AG04449 (cell line): ENCODE measurements around the gene ALPK1.

Source experiments
- CTCF ChIA-PET: fragments of 350-600 bp; formaldehyde crosslinking; extraction: SDS; loops from one replicate; lab custom pipeline; 2021; ENCODE audit warnings: antibody characterized with exemption; lab: Yijun Ruan, JAX
- POLR2A ChIA-PET: fragments of 400-600, 350-600 bp; formaldehyde crosslinking; extraction: SDS; loops from one replicate; lab custom pipeline; 2020; ENCODE audit warnings: antibody characterized with exemption, inconsistent platforms; lab: Yijun Ruan, JAX
- DNase-seq: peaks from one replicate; pipeline ENCODE4 v3.0.0-alpha.2; 2010; ENCODE audit warnings: low read depth, low spot score
- H3K4me3 ChIP-seq: 2 replicates; pipeline ENCODE4 v1.5.1; 2011; ENCODE audit warnings: low read depth, mild to moderate bottlenecking, control low read depth, low read length
- CTCF ChIP-seq: IDR thresholded peaks from one replicate; pipeline ENCODE4 v1.5.1; 2011; ENCODE audit warnings: mild to moderate bottlenecking, moderate library complexity, low read length, control low read depth, inconsistent platforms; ENCODE audit not compliant: insufficient read depth; ENCODE audit errors: missing control alignments

ALPK1 gene

GRCh38 chr4:112312610-112313239 is 15.6 kb downstream of the ALPK1 start:
- TF ChIP-seq CTCF, result no peak
- DNase-seq, result no peak
- no peak overlapping the region for H3K4me3 ChIP-seq
- ChIA-PET POLR2A (no interaction called here), CTCF (interaction anchor here (6.3 kb wide), 1 partner anchor 8 kb away, joined by 46 read pairs; no protein-coding TSS in a partner anchor)

DNA sequence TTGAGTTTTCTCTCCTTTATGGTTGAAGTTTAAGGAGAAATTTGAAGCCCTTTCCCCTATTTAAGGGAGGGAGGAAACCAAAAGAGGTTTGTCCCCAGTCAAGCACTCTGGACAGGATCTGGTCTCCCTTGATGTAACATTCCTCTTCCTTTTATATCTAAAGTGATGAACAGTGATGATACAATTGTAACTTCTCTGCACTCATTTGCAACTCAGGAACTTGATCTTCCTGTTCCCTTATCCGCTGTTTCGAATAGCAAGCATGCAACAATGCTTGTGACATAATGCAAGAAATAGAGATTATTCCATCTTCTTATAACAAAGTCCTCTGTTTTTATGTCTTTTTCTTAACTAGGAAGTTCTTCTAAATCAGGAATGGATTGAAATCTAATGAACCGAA is 18.3 kb downstream of the ALPK1 start:
- POLR2A ChIA-PET, result no interaction called here

DNA sequence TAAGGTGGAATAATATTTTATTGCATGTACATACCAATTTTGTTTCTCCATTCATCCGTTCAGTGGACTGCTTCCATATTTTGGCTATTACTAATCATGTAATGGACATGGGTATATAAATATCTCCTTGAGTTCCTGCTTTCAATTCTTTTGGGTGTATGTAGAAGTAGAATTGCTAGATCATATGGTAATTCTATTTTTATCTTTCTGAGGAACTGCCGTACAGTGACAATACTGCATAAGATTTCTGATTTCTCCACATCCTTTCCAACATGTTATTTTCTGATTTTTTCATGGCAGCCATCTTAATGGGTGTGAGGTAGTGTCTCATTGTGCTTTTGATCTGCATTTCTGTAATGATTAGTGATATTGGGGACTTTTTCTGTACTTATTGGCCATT is 19.2 kb downstream of the ALPK1 start:
- DNase-seq, result no peak
- ChIA-PET POLR2A (no interaction called here), CTCF (interaction anchor here (1.2 to 1.3 kb wide), 2 partner anchors 11 to 234 kb away, joined by 3 to 5 read pairs; no protein-coding TSS in a partner anchor)
- TF ChIP-seq CTCF, result no peak
- H3K4me3 ChIP-seq, result no peak overlapping the region

More for the DNA sequence above, 18.3 kb downstream of the ALPK1 start:
- CTCF ChIA-PET, result no interaction called here
- DNase-seq, result no peak
- no peak for TF ChIP-seq CTCF
- H3K4me3 ChIP-seq, result no peak overlapping the region

- POLR2A ChIA-PET, result no interaction called here
- no peak for TF ChIP-seq CTCF
- CTCF ChIA-PET, result interaction anchor here (1.6 to 1.7 kb wide), 2 partner anchors 9 to 286 kb away, joined by 4 to 7 read pairs; no protein-coding TSS in a partner anchor
- DNase-seq, result no peak
- H3K4me3 ChIP-seq, result no peak overlapping the region
Observed at GRCh38 chr4:112318239-112319142, 21.3 kb downstream of the ALPK1 start.

DNA sequence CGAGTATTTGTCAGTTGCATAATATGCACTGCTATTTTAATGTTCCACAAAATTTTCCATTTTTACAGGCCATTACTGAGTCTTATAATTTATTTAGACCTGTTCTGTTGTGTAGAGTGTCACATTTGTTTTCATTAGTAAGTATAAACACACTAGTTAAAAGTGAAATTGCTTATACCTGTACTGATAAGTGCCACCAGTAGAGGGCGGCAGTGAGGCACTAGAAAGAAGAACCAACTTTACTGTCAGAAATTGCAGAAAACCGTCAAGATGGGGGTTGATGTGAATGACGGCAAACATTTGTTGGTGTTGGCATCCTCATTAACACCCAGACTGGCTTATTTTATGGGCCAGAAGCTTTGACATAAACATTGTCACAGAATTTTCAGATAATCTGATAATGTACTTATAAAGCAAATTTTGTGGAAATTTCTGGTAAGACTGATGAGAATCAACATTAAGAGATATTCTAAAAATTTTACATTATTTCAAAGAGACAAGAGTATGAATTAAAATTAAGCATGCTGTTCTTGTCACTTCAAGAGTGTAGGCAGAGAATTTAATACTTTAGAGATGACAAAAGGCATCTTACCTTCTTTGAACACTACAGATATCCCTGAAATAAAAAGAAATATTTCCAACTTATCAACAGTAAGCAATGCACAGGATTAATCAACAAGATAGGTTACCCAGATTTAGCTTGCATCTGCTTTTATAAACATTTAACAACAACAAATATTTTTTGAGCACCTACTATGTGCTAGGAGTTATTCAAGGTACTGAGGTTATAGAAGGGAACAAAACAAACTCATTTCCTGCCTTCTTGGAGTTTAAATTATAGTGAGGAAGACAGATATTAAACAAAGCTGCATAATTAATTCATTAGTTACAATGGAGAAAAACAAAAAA is 24.9 kb downstream of the ALPK1 start:
- ChIA-PET CTCF (interaction anchor here (0.6 to 5.2 kb wide), 33 partner anchors 10 to 444 kb away, joined by 3 to 77 read pairs (median 4); no protein-coding TSS in a partner anchor), POLR2A (no interaction called here)
- TF ChIP-seq CTCF, result peak; percentile 73
- no peak overlapping the region for H3K4me3 ChIP-seq
- DNase-seq, result no peak
